Measurements from ENCODE around the gene POFUT1. TPM values are rescaled to one million over a fixed set of nuclear protein-coding genes. Genes with fewer than 3 reads are reported as not detected.
A peak's percentile ranks its signal among the peaks of the same experiment; 100 is the strongest.

The POFUT1 gene
- total and polyA plus RNA-seq, 2 of the 8 experiments (the other 6 are each of a cell fraction or from before 2014, with no cell fraction given): 19.4 to 24.4 TPM

DNA sequence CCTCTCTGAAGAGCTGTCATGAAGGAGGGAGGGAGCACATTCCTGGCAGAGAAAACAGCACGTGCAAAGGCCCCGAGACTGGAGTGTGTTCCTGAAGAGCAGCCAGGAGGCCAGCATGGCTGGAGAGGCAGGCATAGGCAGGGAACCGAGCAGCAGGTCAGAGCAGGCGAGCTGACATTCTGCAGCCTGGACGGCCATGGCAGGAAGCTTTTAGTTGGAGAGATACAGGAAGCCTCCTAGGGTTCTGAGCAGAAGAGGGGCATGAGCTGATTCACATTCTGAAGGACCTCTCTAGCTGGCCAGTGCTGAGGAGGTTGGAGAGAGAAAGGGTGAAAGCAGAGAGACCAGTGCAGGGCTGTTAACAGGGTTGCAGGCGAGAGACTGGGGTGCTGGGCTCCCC is 29.7 kb downstream of the POFUT1 start:
- whole genome bisulfite sequencing, 2 experiments (ENCODE audit: extremely low coverage in 1 of 2, insufficient coverage in 1 of 2, insufficient read length in 1 of 2, insufficient replicate concordance in 2 of 2, low coverage in 1 of 2, low lambda C conversion rate in 2 of 2, missing lambda C conversion rate in 1 of 2): 95% methylated on average over 6 of the region's 6 CpGs; no CpG with 5 or more reads in 1 of the 2 experiments
- no peak overlapping the region for H3K9ac ChIP-seq (replicated peaks in 1 of 4; ENCODE audit: extremely low read depth in 1 of 4, low read depth in 3 of 4, low read length in 3 of 4)
- no peak overlapping the region for H3K56ac ChIP-seq (replicated peaks; ENCODE audit: insufficient read length, low read depth, low read length)
- no peak overlapping the region for H2AFZ ChIP-seq (ENCODE audit: low read length)
- H3K79me2 ChIP-seq (ENCODE audit: control insufficient read depth in 1 of 2, insufficient read depth in 2 of 2, low read length in 2 of 2): no peaks in the 10 kb centered on the region
- H2BK12ac ChIP-seq (ENCODE audit: low read depth, low read length): no peak overlapping the region
- H2BK20ac ChIP-seq (ENCODE audit: low read length): no peak overlapping the region
- no peaks in the 10 kb centered on the region for H3K27me3 ChIP-seq (replicated peaks in 1 of 4; ENCODE audit: control insufficient read depth in 3 of 4, extremely low read depth in 1 of 4, insufficient read depth in 3 of 4, low read length in 3 of 4)
- H3K18ac ChIP-seq (ENCODE audit: extremely low read depth, low read length): no peak overlapping the region
- H3K4me1 ChIP-seq (replicated peaks in 1 of 4; ENCODE audit: control insufficient read depth in 3 of 4, insufficient read depth in 4 of 4, low read length in 3 of 4): peaks cover 0 to 7% (median 4%) of the 10 kb centered on the region in 4 experiments; a peak in 4 of 7 replicates
- no peak overlapping the region for H3K14ac ChIP-seq (ENCODE audit: insufficient read length)
- FAIRE-seq (no peak), DNase-seq (ENCODE audit: low read depth in 1 of 2, low spot score in 2 of 2) (no peak)
- H2AK5ac ChIP-seq (ENCODE audit: low read depth, low read length): no peak overlapping the region
- H3K9me3 ChIP-seq (ENCODE audit: insufficient read depth in 2 of 2, low read depth in 1 of 2, low read length in 1 of 2): no peaks in the 10 kb centered on the region
- H3K27ac ChIP-seq (ENCODE audit: low read depth, low read length): no peak overlapping the region
- no peak overlapping the region for H3K23ac ChIP-seq (ENCODE audit: insufficient read length)
- ChIA-PET POLR2A (ENCODE audit: partially characterized antibody) (interaction anchor here (0.7 to 0.8 kb wide), 2 partner anchors 10 to 16 kb away, joined by 3 read pairs; no protein-coding TSS in a partner anchor), CTCF (ENCODE audit: partially characterized antibody) (no interaction called here)
- H2BK15ac ChIP-seq (ENCODE audit: low read length): no peak overlapping the region
- no peaks in the 10 kb centered on the region for H3K23me2 ChIP-seq (ENCODE audit: low read depth, low read length)
- H4K8ac ChIP-seq (ENCODE audit: extremely low read depth, insufficient read depth, low read length): no peak overlapping the region
- H3K36me3 ChIP-seq (ENCODE audit: control insufficient read depth in 2 of 4, insufficient read depth in 4 of 4, low read length in 3 of 4): peaks cover 7 to 29% (median 19%) of the 10 kb centered on the region in 4 experiments; a peak in 6 of 8 replicates
- peaks cover 0 to 1% of the 10 kb centered on the region in 2 experiments for H4K20me1 ChIP-seq (replicated peaks in 1 of 2; ENCODE audit: control insufficient read depth in 1 of 2, insufficient read depth in 2 of 2, low read length in 2 of 2)
- H2BK120ac ChIP-seq (replicated peaks; ENCODE audit: low read depth, low read length): no peak overlapping the region
- H2BK5ac ChIP-seq (ENCODE audit: low read depth, low read length): peak overlapping the region; percentile 60; the same call in 1 of the 2 replicates
- no peak overlapping the region for H3K4ac ChIP-seq (replicated peaks; ENCODE audit: insufficient read length, low read depth, low read length)
- H4K5ac ChIP-seq (ENCODE audit: insufficient read length, low read depth, low read length): no peak overlapping the region
- H4K91ac ChIP-seq (replicated peaks; ENCODE audit: insufficient read length, low read length): no peak overlapping the region
- no peak overlapping the region for H3K4me2 ChIP-seq (ENCODE audit: insufficient read depth in 1 of 2, low read depth in 2 of 2, low read length in 2 of 2)
- no peak overlapping the region for H3K4me3 ChIP-seq (ENCODE audit: extremely low read depth in 1 of 4, insufficient read depth in 2 of 4, low read depth in 3 of 4, low read length in 4 of 4)
- no peaks in the 10 kb centered on the region for H3K79me1 ChIP-seq (ENCODE audit: low read depth, low read length)
- TF ChIP-seq POLR2AphosphoS5 (IDR thresholded peaks at IDR 0.05; ENCODE audit: low read depth, low read length) (no peak), GABPA (IDR thresholded peaks at IDR 0.05; ENCODE audit: borderline replicate concordance, insufficient read depth, low read length) (no peak), KDM4A (IDR thresholded peaks at IDR 0.05; ENCODE audit: low read depth, low read length, severe bottlenecking) (no peak), HDAC6 (IDR thresholded peaks at IDR 0.05; ENCODE audit: low read depth, low read length) (no peak), EP300 (IDR thresholded peaks at IDR 0.05; ENCODE audit: borderline replicate concordance in 1 of 2, low read depth in 2 of 2, low read length in 2 of 2) (no peak), JUN (IDR thresholded peaks at IDR 0.05; ENCODE audit: low read depth, low read length) (no peak), TAF7 (optimal IDR thresholded peaks at IDR 0.05; ENCODE audit: borderline replicate concordance, low read depth, low read length) (no peak)
